ENCODE data around the gene TMEM59L. TPM values are rescaled to one million over a fixed set of nuclear protein-coding genes. Genes with fewer than 3 reads are reported as not detected.

Gene TMEM59L
- total and polyA plus RNA-seq, 9 of the 15 experiments (the other 6 are each of a cell fraction or from before 2014, with no cell fraction given), result 0.37 TPM; not detected in 8

- TF ChIP-seq ZBTB11 (CRISPR knock-in tag; IDR thresholded peaks at IDR 0.05) (no peak), RBBP5 (IDR thresholded peaks at IDR 0.05; ENCODE audit: borderline replicate concordance, insufficient read depth, low read length, poor library complexity, severe bottlenecking) (no peak), PYGO2 (tag; IDR thresholded peaks at IDR 0.05) (no peak), ZNF143 (CRISPR knock-in tag; IDR thresholded peaks at IDR 0.05) (no peak), NEUROD1 (IDR thresholded peaks at IDR 0.05; ENCODE audit: borderline replicate concordance, low read depth, low read length, partially characterized antibody) (no peak), BRCA1 (IDR thresholded peaks at IDR 0.05) (no peak), BRCA1 (CRISPR knock-in tag; IDR thresholded peaks at IDR 0.05) (no peak), GMEB1 (CRISPR knock-in tag; IDR thresholded peaks at IDR 0.05) (0 out of 2 replicates have a peak, but pooled peaks have one; percentile 42), RBM15 (IDR thresholded peaks at IDR 0.05; ENCODE audit: insufficient read depth, low read length) (no peak), THRB (CRISPR knock-in tag; conservative IDR thresholded peaks at IDR 0.05) (no peak), ZNF76 (CRISPR knock-in tag; IDR thresholded peaks at IDR 0.05; ENCODE audit: borderline replicate concordance) (no peak), WHSC1 (IDR thresholded peaks at IDR 0.05; ENCODE audit: low read length) (no peak), SAFB2 (IDR thresholded peaks at IDR 0.05; ENCODE audit: borderline replicate concordance, low read depth, low read length, severe bottlenecking) (no peak), MITF (IDR thresholded peaks at IDR 0.05) (no peak), STAG1 (CRISPR knock-in tag; IDR thresholded peaks at IDR 0.05; ENCODE audit: borderline replicate concordance) (no peak), FOXJ3 (CRISPR knock-in tag; IDR thresholded peaks at IDR 0.05) (no peak), JUNB (CRISPR knock-in tag; conservative IDR thresholded peaks at IDR 0.05) (no peak), GATA2 (CRISPR knock-in tag; IDR thresholded peaks at IDR 0.05) (no peak), POLR3G (IDR thresholded peaks at IDR 0.05; ENCODE audit: extremely low read depth, insufficient read length, insufficient replicate concordance) (no peak), PRMT5 (CRISPR knock-in tag; IDR thresholded peaks at IDR 0.05) (no peak), JUND (IDR thresholded peaks at IDR 0.05; ENCODE audit: borderline replicate concordance, low read depth, low read length) (no peak; the same call in 1 of the 2 replicates), JUND (tag; IDR thresholded peaks at IDR 0.05; ENCODE audit: borderline replicate concordance, low read depth, low read length) (no peak)
Observed at GRCh38 chr19:18596752-18597157, 15.9 kb upstream of the TMEM59L start (continued).
